Brain microvascular endothelial cell (primary cell): ENCODE data around the gene COL6A2.

Experiments used
- DNase-seq: peaks from one replicate; pipeline ENCODE4 v3.0.0-alpha.2; 2020
- H3K27ac ChIP-seq: fragments of 250-450 bp; sonication (Bioruptor Pico); 2 replicates; pipeline ENCODE4 v1.5.1; 2020; ENCODE audit warnings: mild to moderate bottlenecking, moderate library complexity
- H3K27me3 ChIP-seq: fragments of 250-450 bp; sonication (Bioruptor Pico); replicated peaks from 2 replicates; pipeline ENCODE4 v1.5.1; 2020; ENCODE audit warnings: mild to moderate bottlenecking
- H3K36me3 ChIP-seq: fragments of 250-450 bp; sonication (Bioruptor Pico); replicated peaks from 2 replicates; pipeline ENCODE4 v1.5.1; 2020; ENCODE audit warnings: mild to moderate bottlenecking
- H3K4me3 ChIP-seq: 2 replicates; pipeline ENCODE4 v1.5.1; 2011; ENCODE audit warnings: low read depth, mild to moderate bottlenecking, control low read depth, low read length, moderate library complexity
- in situ Hi-C: cut with HindIII; loops from 2 replicates; pipeline ENCODE4 v1.10.0; 2017; ENCODE audit warnings: low sequenced_read_pairs, low pct_ligation_motif_present
- TF ChIP-seq, protein P1 (sequence below): IDR thresholded peaks from 2 replicates; pipeline ENCODE4 v1.5.1; 2011; ENCODE audit warnings: low read depth, mild to moderate bottlenecking, moderate library complexity, low read length, control low read depth, inconsistent platforms; ENCODE audit errors: missing control alignments

Gene COL6A2

DNA sequence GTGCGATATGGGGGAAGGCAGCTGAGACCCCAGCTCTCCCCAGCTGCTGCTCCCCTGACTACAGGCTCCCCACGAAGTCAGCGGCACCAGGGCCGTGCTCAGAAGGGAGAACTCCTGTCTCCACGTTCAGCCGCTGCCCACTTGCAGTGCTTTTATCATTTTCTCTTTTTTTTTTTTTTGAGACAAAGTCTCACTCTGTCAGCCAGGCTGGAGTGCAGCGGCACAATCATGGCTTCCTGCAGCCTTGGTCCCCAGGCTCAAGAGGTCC, 58.4 kb downstream of the COL6A2 start:
- TF ChIP-seq, protein P1, sequence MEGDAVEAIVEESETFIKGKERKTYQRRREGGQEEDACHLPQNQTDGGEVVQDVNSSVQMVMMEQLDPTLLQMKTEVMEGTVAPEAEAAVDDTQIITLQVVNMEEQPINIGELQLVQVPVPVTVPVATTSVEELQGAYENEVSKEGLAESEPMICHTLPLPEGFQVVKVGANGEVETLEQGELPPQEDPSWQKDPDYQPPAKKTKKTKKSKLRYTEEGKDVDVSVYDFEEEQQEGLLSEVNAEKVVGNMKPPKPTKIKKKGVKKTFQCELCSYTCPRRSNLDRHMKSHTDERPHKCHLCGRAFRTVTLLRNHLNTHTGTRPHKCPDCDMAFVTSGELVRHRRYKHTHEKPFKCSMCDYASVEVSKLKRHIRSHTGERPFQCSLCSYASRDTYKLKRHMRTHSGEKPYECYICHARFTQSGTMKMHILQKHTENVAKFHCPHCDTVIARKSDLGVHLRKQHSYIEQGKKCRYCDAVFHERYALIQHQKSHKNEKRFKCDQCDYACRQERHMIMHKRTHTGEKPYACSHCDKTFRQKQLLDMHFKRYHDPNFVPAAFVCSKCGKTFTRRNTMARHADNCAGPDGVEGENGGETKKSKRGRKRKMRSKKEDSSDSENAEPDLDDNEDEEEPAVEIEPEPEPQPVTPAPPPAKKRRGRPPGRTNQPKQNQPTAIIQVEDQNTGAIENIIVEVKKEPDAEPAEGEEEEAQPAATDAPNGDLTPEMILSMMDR: no peak
- Histone ChIP-seq H3K4me3 (no peak overlapping the region), H3K27me3 (no peaks in the 10 kb centered on the region), H3K36me3 (peaks cover 3% of the 10 kb centered on the region), H3K27ac (no peak overlapping the region)
- DNase-seq: no peak
- in situ Hi-C loops: no loop called here

DNA sequence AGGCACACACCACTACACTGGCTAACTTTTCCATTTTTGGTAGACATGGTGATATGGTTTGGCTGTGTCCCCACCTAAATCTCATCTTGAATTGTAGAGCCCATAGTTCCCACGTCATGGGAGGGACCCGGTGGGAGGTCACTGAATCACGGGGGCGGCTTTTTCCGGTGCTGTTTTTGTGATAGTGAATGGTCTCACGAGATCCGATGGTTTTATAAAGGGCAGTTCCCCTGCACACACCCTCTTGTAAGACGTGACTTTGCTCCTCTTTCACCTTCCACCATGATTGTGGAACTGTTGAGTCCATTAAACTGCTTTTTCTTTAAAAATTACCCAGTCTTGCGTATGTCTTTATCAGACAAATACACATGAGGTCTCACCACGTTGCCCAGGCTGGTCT, 58.8 kb downstream of the COL6A2 start:
- in situ Hi-C loops: no loop called here
- no peaks in the 10 kb centered on the region for H3K27me3 ChIP-seq
- TF ChIP-seq, protein P1: no peak
- no peak for DNase-seq
- H3K4me3 ChIP-seq: no peak overlapping the region
- H3K27ac ChIP-seq: no peak overlapping the region
- peaks cover 5% of the 10 kb centered on the region for H3K36me3 ChIP-seq

DNA sequence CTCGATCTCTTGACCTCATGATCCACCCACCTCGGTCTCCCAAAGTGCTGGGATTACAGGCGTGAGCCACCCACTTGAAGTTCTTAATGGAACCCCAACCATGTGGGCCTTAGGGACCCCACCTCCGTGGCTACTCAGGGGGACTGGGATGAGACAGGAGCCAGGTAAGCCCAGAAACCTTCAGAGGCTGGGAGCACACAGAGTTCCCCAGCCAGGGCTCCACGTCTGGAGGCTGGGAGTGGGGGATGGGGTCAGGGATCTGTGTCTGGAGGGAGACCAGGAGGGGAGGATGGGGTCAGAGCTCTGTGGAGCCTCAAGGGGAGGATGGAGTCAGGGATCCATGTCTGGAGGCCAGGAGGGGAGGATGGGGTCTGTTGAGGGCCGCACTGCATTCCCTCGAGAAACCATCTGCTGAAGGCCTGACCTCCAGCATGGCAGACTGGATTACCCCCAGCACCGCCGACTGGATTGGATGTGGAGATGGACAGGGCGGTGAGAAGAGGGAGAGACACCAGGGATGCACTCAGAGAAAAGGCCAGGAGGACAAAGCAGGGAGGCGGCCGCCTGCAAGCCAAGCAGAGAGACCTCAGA, 59.6 kb downstream of the COL6A2 start:
- Histone ChIP-seq H3K27me3 (no peaks in the 10 kb centered on the region), H3K36me3 (peaks cover 5% of the 10 kb centered on the region), H3K27ac (no peak overlapping the region), H3K4me3 (no peak overlapping the region)
- TF ChIP-seq, protein P1: no peak
- no peak for DNase-seq
- in situ Hi-C loops: no loop called here

DNA sequence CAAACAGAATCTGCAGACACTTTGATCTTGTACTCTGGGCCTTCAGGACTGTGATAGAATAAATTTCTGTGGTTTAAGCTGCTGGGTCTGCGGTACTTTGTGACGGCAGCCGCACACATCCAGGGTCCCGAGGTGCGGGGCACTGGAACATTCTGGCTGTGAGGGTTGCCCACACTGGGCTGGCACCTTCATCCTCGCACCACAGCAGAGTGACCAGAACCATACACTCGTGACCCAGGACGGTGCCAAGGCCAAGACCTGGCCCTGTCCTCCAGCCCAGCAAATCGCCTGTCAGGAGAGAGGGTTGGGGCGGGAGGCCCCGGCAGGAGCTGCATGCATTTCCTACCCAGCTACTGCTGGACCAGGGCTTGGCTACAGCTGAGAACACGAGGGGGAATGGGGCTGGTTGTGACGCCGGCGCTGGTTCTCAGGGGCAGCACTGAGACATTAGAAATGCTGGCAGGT, 60.1 kb downstream of the COL6A2 start:
- in situ Hi-C loops: no loop called here
- TF ChIP-seq, protein P1: no peak
- H3K27me3 ChIP-seq: no peaks in the 10 kb centered on the region
- no peak for DNase-seq
- H3K36me3 ChIP-seq: peaks cover 5% of the 10 kb centered on the region
- H3K27ac ChIP-seq: no peak overlapping the region
- no peak overlapping the region for H3K4me3 ChIP-seq

DNA sequence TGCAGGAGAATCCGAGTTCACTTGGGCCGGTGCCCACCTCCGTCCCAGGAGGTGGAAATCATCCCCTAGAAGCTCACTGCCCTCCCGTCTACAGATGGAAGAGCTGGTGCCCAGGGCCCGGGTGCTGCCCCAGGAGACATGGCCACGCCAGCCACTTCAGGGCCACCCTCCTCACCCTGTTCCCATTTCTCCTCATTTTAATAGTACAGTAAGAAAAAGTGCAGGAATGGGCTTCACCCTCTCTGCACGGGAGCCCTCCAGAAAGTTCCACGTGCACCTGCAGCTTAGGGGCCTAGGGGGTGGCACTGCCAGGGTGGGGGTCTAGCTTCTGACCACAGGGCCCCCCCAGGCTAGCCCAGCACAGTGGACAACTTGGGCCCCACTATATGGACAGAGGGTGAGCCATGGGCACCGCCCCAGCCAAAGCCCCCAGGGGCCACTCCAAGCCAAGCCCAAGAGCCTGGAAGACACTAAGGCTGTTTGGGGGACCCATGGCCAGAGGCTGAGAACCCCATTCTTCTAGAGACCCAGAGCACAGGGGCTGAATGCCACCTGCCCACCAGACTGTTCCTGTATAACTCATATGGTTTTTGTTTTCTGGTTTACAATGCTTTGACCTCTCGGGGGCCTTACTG, 60.9 kb downstream of the COL6A2 start:
- DNase-seq: no peak
- in situ Hi-C loops: no loop called here

More for the DNA sequence above, 60.9 kb downstream of the COL6A2 start:
- Histone ChIP-seq H3K36me3 (peaks cover 5% of the 10 kb centered on the region), H3K27ac (no peak overlapping the region), H3K4me3 (no peak overlapping the region), H3K27me3 (no peaks in the 10 kb centered on the region)
- TF ChIP-seq, protein P1: no peak
